22Rv1 (cell line): ENCODE measurements around the gene FOXL2.

ENCODE experiments used
- H3K27ac ChIP-seq: fragments of 450-650 bp; 2 replicates; pipeline ENCODE4 v1.5.1; 2017
- CTCF ChIP-seq: fragments of 450-650 bp; IDR thresholded peaks from 2 replicates; pipeline ENCODE4 v1.5.1; 2017; ENCODE audit warnings: mild to moderate bottlenecking
- ZFX ChIP-seq: fragments of 450-650 bp; IDR thresholded peaks from 2 replicates; pipeline ENCODE4 v1.6.1; 2017; ENCODE audit warnings: antibody characterized with exemption, borderline replicate concordance

FOXL2 gene

GRCh38 chr3:138950701-138951100, 3.8 kb upstream of the FOXL2 start:
- no peak for TF ChIP-seq CTCF
- TF ChIP-seq ZFX: no peak
- no peak overlapping the region for H3K27ac ChIP-seq

- H3K27ac ChIP-seq: no peak overlapping the region
- TF ChIP-seq CTCF: 0 out of 2 replicates have a peak, but pooled peaks have one; percentile 6
- no peak for TF ChIP-seq ZFX
Observed at GRCh38 chr3:138950006-138950644, 3.2 kb upstream of the FOXL2 start.

GRCh38 chr3:138949445-138950005, 2.6 kb upstream of the FOXL2 start:
- no peak for TF ChIP-seq CTCF
- TF ChIP-seq ZFX: no peak
- no peak overlapping the region for H3K27ac ChIP-seq

DNA sequence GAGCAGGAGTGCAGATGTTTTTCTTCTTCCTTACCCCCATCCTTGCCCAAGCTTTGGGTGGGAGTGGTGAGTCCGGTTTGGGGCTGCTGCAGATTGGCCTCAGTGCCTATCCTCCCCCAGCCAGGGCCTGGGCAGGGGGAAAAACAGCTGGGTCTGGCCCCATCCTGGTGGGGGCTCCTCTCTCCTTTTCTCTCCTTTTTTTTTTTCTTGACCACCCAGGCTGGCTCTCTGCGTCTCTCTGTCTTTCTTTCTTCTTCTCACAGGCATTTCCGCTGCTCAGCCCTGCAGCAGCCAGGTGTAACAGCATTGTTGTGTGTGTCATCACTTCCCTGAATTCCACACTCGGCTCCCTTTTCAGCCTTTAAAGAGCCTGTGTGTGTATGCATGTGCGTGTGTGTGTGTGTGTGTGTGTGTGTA, 2.1 kb upstream of the FOXL2 start:
- TF ChIP-seq CTCF (no peak), ZFX (no peak)
- H3K27ac ChIP-seq: no peak overlapping the region

DNA sequence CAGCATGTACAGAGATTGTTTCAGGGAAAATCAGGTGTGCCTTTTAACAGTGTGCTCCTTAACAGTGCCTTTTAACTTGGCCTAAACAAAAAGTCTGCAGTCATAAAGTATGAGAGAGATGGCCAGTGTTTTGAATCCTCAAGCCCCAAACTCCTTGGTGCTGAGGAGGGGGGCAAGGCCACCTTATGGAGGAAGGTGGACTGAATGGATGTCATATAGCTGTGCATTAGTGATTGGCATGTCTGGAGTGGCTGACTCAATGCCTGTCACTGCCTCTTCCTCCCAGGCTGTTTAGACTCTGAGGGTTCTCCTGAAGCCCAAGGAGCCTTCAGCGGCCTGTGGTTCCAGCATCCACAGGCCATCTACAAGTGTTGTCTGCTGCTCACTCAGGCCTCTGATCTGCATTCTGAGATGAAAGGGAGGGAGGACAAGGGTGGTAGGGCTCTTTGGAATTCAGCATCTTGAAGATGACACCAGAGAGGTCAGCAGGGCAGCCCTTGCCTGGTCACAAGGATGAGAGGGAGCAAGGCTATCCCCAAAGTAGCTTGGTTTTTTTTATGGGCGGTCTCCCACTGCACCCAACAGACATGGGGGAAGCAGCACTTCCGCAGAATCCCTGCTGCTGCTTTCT, 1.5 kb upstream of the FOXL2 start:
- no peak overlapping the region for H3K27ac ChIP-seq
- TF ChIP-seq CTCF (no peak), ZFX (no peak)

DNA sequence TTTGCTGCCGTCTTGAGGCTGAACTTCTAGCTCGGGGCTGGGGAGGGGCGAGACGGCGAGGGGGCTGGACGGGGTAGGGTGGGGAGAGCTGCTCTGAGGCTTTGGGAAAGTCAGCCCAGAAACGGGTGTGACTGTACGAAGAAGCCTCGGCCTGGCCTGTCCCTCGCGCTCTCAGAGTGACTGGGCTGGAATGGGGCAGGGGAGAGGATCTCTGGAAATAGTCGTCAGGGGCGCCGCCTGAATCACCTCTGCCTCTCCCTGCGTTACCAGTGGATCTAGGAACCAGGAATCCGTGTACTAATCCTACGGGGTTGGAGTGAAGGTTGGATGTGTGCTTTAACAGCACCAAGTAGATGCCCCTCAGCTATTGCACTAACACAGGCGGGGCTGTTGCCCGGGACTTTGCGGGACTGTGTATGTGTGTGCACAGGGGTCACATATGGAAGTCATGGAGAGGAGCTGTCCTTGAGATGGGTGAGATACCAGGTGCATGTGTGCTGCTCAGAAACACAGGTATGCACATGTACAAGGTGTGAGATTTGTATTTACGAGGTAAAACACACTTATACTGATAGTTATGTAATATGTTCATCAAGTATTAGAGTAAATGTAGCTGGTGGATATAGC, 671 bp upstream of the FOXL2 start:
- TF ChIP-seq CTCF: no peak
- TF ChIP-seq ZFX: no peak
- H3K27ac ChIP-seq: no peak overlapping the region
